Colonic mucosa (tissue), 4 donors: ENCODE measurements around the gene DEPDC5. TPM values are rescaled to one million over a fixed set of nuclear protein-coding genes. Genes with fewer than 3 reads are reported as not detected.
"Not testable (repeated sequence)": the region's sequence is repeated elsewhere in the genome, so short reads cannot be mapped to it uniquely, and the experiment has no call there.

Experiments used
- DNase-seq: peaks from one replicate; pipeline ENCODE4 v3.0.0-alpha.2; 2020
- H3K27ac ChIP-seq: fragments of 200-600 bp; one replicate; pipeline ENCODE4 v1.8.0; 2021
- H3K27me3 ChIP-seq: fragments of 200-600 bp; one replicate; pipeline ENCODE4 v1.8.0; 2021
- H3K36me3 ChIP-seq: fragments of 200-600 bp; one replicate; pipeline ENCODE4 v1.8.0; 2021
- H3K4me1 ChIP-seq: fragments of 200-600 bp; one replicate; pipeline ENCODE4 v1.8.0; 2021; ENCODE audit warnings: mild to moderate bottlenecking
- H3K4me3 ChIP-seq: fragments of 200-600 bp; one replicate; pipeline ENCODE4 v1.8.0; 2021
- H3K9ac ChIP-seq, 2 donors: one replicate each; pipeline ENCODE4 v1.7.0; 2013; ENCODE audit warnings: control low read depth in 2 of 2, low read depth in 2 of 2, low read length in 2 of 2
- H3K9me3 ChIP-seq: fragments of 200-600 bp; one replicate; pipeline ENCODE4 v1.8.0; 2021
- intact Hi-C: fragments of 100-400 bp; cut with DNase I; formaldehyde crosslinking; loops from one replicate; pipeline ENCODE4 v1.14.1; 2022
- total RNA-seq, 2 donors: library from RNA; stranded (reverse); fragmentation: NEBNext Ultra II Directional in 1 of 2; extraction: Animal tissue kit (Norgen Biotek cat#: 25700) in 1 of 2; gene quantifications; one replicate each; pipeline ENCODE4 v1.2.1, GENCODE V29; 2021
- TF ChIP-seq, protein P1 (sequence below): fragments of 200-600 bp; IDR thresholded peaks from one replicate; pipeline ENCODE4 v1.8.0; 2022; ENCODE audit warnings: antibody characterized with exemption, mild to moderate bottlenecking
- donor health status: healthy.
- donor health status: DM: no; HTN: no; CAD: no.
- donor health status: DM: no; HTN: no; CAD: no.

Gene DEPDC5
- total RNA-seq, 2 donors from 2014 or later = 24.6 to 52.7 TPM

DNA sequence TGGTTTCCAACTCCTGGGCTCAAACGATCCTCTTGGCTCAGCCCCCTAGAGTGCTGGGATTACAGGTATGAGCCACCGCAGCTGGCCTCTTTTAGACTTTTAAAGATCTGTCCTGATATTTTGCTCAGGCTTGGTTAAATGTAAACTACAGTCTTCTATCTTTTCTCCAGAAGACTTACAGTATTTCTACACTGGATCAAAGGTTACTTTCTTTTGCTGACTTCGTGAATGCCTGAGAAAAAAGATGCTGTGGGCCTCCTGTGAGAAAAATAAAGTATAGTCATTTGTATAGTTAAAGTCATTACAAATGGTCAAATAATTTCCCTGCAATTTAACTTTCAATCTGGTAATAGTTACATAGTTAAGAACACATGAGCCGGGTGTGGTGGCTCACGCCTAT lies 19.6 kb downstream of the DEPDC5 start:
- Histone ChIP-seq H3K9me3 (no peaks in the 10 kb centered on the region), H3K4me1 (no peaks in the 10 kb centered on the region), H3K27ac (no peak overlapping the region), H3K9ac (no peak overlapping the region), H3K36me3 (no peaks in the 10 kb centered on the region), H3K27me3 (no peaks in the 10 kb centered on the region), H3K4me3 (no peak overlapping the region)
- TF ChIP-seq, protein P1, sequence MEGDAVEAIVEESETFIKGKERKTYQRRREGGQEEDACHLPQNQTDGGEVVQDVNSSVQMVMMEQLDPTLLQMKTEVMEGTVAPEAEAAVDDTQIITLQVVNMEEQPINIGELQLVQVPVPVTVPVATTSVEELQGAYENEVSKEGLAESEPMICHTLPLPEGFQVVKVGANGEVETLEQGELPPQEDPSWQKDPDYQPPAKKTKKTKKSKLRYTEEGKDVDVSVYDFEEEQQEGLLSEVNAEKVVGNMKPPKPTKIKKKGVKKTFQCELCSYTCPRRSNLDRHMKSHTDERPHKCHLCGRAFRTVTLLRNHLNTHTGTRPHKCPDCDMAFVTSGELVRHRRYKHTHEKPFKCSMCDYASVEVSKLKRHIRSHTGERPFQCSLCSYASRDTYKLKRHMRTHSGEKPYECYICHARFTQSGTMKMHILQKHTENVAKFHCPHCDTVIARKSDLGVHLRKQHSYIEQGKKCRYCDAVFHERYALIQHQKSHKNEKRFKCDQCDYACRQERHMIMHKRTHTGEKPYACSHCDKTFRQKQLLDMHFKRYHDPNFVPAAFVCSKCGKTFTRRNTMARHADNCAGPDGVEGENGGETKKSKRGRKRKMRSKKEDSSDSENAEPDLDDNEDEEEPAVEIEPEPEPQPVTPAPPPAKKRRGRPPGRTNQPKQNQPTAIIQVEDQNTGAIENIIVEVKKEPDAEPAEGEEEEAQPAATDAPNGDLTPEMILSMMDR = no peak
- no peak for DNase-seq
- intact Hi-C loops = no loop called here

DNA sequence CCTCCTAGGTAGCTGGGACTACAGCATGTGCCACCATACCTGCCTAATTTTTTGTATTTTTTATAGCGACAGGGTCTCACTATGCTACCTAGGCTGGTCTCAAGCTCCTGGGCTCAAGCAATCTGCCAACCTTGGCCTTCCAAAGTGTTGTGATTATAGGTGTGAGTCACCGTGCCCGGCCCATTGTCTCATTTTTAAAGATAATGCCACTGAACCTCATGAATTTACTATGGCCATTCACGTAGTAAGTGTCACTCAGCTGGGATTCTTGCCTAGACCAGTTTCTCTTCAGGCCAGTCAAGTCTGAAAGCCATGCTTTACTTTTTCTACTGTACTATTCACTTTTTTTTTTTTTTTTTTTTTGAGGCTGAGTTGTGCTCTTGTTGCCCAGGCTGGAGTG lies 22.4 kb downstream of the DEPDC5 start:
- TF ChIP-seq, protein P1 = no peak
- Histone ChIP-seq H3K4me3 (no peak overlapping the region), H3K4me1 (no peaks in the 10 kb centered on the region), H3K9me3 (no peaks in the 10 kb centered on the region), H3K9ac (no peak overlapping the region), H3K36me3 (peaks cover 9% of the 10 kb centered on the region), H3K27me3 (no peaks in the 10 kb centered on the region), H3K27ac (no peak overlapping the region)
- intact Hi-C loops = no loop called here
- no peak for DNase-seq

DNA sequence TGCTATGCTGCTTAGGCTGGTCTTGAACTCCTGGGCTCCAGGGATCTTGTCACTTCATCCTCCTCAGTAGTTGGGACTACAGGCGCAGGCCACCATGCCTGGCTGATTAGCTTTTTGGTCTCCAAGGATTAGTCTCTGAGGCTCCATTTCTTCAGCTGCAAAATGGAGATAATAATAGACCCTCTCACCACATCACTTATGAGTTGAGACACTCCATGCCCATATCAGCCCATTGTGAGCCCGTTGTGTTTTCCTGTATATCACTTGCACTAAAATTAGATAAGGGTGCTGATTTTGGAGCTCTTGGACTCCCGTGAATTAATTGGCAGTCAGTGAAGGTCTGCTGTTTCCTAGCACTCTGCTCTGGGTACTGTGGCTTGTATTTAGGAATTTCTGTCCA lies 36.0 kb downstream of the DEPDC5 start:
- DNase-seq = no peak
- H3K27ac ChIP-seq = no peak overlapping the region
- no peak overlapping the region for H3K4me3 ChIP-seq
- intact Hi-C loops = no loop called here
- no peaks in the 10 kb centered on the region for H3K27me3 ChIP-seq
- no peaks in the 10 kb centered on the region for H3K36me3 ChIP-seq
- TF ChIP-seq, protein P1 = no peak
- no peaks in the 10 kb centered on the region for H3K4me1 ChIP-seq
- no peak overlapping the region for H3K9ac ChIP-seq
- H3K9me3 ChIP-seq = no peaks in the 10 kb centered on the region

DNA sequence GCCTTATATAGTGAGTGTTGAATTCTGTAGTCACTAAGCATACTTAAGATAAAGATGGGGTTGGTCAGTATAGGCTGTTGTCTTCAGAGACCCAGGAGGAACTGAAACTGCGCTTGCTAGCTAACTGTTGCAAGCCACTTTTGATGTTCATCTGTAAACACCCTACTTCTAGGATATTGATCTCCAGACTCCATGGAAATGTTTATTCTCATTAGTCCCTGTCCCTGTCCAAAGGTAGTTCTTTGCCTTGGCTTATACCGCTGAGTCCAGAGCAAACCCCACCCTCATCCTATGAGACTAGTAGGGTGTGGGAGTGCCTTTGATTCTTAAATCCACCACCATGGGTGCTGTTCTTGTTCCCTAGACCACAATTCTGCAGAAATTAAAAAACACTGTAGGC lies 36.4 kb downstream of the DEPDC5 start:
- no peak for DNase-seq
- H3K9ac ChIP-seq = no peak overlapping the region
- no peak overlapping the region for H3K4me3 ChIP-seq
- H3K4me1 ChIP-seq = no peaks in the 10 kb centered on the region
- H3K36me3 ChIP-seq = no peaks in the 10 kb centered on the region
- H3K27ac ChIP-seq = no peak overlapping the region
- no peaks in the 10 kb centered on the region for H3K27me3 ChIP-seq
- H3K9me3 ChIP-seq = no peaks in the 10 kb centered on the region
- TF ChIP-seq, protein P1 = no peak
- intact Hi-C loops = no loop called here

DNA sequence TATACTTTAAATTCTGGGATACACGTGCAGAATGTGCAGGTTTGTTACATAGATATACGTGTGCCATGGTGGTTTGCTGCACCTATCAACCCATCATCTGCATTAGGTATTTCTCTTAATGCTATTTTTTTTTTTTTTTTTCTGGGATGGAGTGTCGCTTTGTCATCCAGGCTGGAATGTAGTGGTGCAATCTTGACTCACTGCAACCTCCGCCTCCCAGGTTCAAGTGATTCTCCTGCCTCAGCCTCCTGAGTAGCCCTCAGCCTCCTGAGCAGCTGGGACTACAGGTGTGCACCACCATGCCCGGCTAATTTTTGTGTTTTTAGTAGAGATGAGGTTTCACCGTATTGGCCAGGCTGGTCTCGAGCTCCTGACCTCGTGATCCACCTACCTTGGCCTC lies 45.5 kb downstream of the DEPDC5 start:
- intact Hi-C loops, H3K27me3 ChIP-seq, DNase-seq, H3K9me3 ChIP-seq, H3K4me3 ChIP-seq, H3K27ac ChIP-seq, H3K9ac ChIP-seq, H3K4me1 ChIP-seq: not testable (repeated sequence)
- peaks cover 16% of the 10 kb centered on the region for H3K36me3 ChIP-seq

DNA sequence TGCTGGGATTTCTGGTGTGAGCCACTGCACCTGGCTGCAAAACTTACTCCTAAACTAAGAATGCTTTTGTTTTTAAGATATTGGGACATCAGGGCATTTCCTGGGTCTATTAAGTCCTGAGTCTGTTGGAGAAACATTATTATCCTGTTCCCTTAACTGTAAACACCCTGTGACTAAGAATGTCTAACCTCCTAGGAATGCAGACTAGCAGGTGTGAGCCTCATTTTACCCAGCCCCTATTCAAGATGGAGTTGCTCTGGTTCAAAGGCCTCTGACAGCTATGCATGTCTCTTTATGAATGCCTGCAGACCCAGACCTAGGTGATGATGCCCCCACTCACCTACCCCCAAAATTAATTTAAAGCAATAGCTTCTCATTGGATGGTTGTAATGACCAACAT lies 46.2 kb downstream of the DEPDC5 start:
- DNase-seq = no peak
- H3K27me3 ChIP-seq = no peaks in the 10 kb centered on the region
- no peaks in the 10 kb centered on the region for H3K9me3 ChIP-seq
- no peak overlapping the region for H3K9ac ChIP-seq
- no peaks in the 10 kb centered on the region for H3K4me1 ChIP-seq
- intact Hi-C loops = no loop called here
- H3K27ac ChIP-seq = no peak overlapping the region
- H3K36me3 ChIP-seq = peaks cover 19% of the 10 kb centered on the region
- no peak overlapping the region for H3K4me3 ChIP-seq
- TF ChIP-seq, protein P1 = no peak

DNA sequence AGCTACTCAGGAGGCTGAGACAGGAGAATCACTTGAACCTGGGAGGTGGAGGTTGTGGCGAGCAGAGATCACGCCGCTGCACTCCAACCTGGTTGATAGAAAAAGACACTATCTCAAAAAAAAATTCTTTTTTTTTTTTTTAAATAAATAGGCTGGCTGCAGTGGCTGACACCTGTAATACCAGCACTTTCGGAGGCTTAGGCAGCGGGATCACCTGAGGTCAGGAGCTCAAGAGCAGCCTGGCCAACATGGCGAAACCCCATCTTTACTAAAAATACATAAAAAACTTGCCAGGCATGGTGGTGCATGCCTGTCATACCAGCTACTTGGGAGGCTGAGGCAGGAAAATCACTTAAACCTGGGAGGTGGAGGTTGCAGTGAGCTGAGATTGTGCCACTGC lies 47.0 kb downstream of the DEPDC5 start:
- H3K9me3 ChIP-seq, intact Hi-C loops: not testable (repeated sequence)

More for the DNA sequence above, 47.0 kb downstream of the DEPDC5 start:
- H3K9ac ChIP-seq, H3K27ac ChIP-seq, H3K4me1 ChIP-seq, H3K27me3 ChIP-seq, H3K4me3 ChIP-seq, DNase-seq: not testable (repeated sequence)
- H3K36me3 ChIP-seq = peaks cover 25% of the 10 kb centered on the region
